Right ventricle myocardium inferior (tissue), 1 donor: ENCODE measurements around the gene HIPK1. TPM values are rescaled to one million over a fixed set of nuclear protein-coding genes. Genes with fewer than 3 reads are reported as not detected.

Experiments
- ATAC-seq: fragments of 200-7000 bp; cut with Tn5 transposase; one replicate; pipeline ENCODE4 v1.9.1; 2020; ENCODE audit warnings: mild to moderate bottlenecking, moderate library complexity
- DNase-seq: peaks from one replicate; pipeline ENCODE4 v3.0.0; 2021; ENCODE audit errors: missing footprints
- intact Hi-C: fragments of 100-400 bp; cut with DNase I; formaldehyde crosslinking; loops from one replicate; pipeline ENCODE4 v1.11.0; 2022
- total RNA-seq: library from RNA; stranded (reverse); fragmentation: NEBNext Ultra II Directional; extraction: Animal tissue kit (Norgen Biotek cat#: 25700); gene quantifications from one replicate; pipeline ENCODE4 v1.2.1, GENCODE V29; 2021
- donor health status: DM: no; HTN: yes; CAD: no; lungs with severe emphysema.

Gene HIPK1
- total RNA-seq, 1 donor from 2014 or later: 50.3 TPM

DNA sequence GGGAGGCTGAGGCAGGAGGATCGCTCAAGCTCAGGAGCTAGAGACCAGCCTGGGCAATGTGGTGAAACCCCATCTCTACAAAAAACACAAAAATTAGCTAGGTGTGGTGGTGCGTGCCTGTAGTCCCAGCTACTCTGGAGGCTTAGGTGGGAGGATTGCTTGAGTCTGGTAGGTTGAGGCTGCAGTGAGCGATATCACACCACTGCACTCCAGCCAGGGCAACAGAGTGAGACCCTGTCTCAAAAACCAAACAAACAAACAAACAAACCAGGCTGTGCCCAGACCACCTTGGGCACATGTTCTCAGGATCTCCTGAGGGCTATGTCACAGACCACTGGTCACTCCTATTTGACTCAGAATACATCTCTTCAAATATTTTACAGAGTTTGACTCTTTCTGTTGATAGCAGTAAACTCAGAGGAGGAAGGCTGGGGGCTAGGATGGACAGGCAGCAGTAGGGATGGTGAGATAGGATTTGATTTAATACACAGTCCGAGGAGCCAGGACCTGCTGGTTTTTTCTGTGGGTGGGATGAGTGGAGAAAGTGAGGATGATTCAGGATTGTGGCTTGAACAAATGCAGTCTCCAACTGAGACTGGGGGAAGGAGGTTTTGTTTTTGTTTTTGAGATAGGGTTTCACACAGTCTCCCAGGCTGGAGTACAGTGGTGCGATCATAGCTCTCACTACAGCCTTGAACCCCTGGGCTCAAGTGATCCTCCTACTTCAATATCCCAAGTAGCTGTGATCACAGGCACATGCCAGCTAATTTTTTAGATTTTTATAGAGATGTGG, 96.7 kb downstream of the HIPK1 start:
- intact Hi-C loops: no loop called here
- DNase-seq: no peak
- ATAC-seq: no peak

GRCh38 chr1:114026797-114027196, 97.7 kb downstream of the HIPK1 start:
- intact Hi-C loops: no loop called here
- DNase-seq (no peak), ATAC-seq (no peak)

Other genes starting within 250 kb of the HIPK1 start
- gene PHTF1, start 169.8 kb upstream of the HIPK1 start, total RNA-seq: 6.4 TPM
- gene RSBN1, start 116.8 kb upstream of the HIPK1 start, total RNA-seq: 10.1 TPM
- 0.43 TPM for gene PTPN22, start 57.6 kb upstream of the HIPK1 start, total RNA-seq
- not detected for gene BCL2L15, start 41.7 kb upstream of the HIPK1 start, total RNA-seq
- 12.2 TPM for gene AP4B1, start 24.5 kb upstream of the HIPK1 start, total RNA-seq
- gene DCLRE1B, start 24.0 kb upstream of the HIPK1 start, total RNA-seq: 2.4 TPM
- gene OLFML3, start 50.1 kb downstream of the HIPK1 start, total RNA-seq: 13.8 TPM
- not detected for gene SYT6, start 224.5 kb downstream of the HIPK1 start, total RNA-seq